Left cardiac atrium (tissue), 4 donors: ENCODE measurements around the gene WFS1. TPM values are rescaled to one million over a fixed set of nuclear protein-coding genes. Genes with fewer than 3 reads are reported as not detected.

Experiments
- ATAC-seq, 2 donors: fragments of 200-7000 bp; cut with Tn5 transposase; one replicate each; pipeline ENCODE4 v1.9.1; 2020; ENCODE audit warnings: mild to moderate bottlenecking in 2 of 2, moderate library complexity in 2 of 2
- DNase-seq: peaks from one replicate; pipeline ENCODE4 v3.0.0-alpha.2; 2020
- intact Hi-C, 2 donors: fragments of 100-400 bp; cut with DNase I; formaldehyde crosslinking; loops; one replicate each; pipeline versions ENCODE4 v1.14.1 to v1.15.1; 2022 to 2023
- long read RNA-seq: library from polyadenylated mRNA; unstranded; transcript quantifications from one replicate; pipeline ENCODE4 v2.0.0, GENCODE V29; 2021
- total RNA-seq, 2 donors: library from RNA; stranded (reverse); fragmentation: NEBNext Ultra II Directional; extraction: Animal tissue kit (Norgen Biotek cat#: 25700); gene quantifications; one replicate each; pipeline ENCODE4 v1.2.1, GENCODE V29; 2021
- donor health status: DM: no; HTN: yes; CAD: no.
- donor health status: DM: no; HTN: yes; CAD: no; lungs with severe emphysema.
- donor health status: DM: yes; HTN: yes; CAD: no.
- donor health status: Dilated cardiomyopathy.

Gene WFS1, protein sequence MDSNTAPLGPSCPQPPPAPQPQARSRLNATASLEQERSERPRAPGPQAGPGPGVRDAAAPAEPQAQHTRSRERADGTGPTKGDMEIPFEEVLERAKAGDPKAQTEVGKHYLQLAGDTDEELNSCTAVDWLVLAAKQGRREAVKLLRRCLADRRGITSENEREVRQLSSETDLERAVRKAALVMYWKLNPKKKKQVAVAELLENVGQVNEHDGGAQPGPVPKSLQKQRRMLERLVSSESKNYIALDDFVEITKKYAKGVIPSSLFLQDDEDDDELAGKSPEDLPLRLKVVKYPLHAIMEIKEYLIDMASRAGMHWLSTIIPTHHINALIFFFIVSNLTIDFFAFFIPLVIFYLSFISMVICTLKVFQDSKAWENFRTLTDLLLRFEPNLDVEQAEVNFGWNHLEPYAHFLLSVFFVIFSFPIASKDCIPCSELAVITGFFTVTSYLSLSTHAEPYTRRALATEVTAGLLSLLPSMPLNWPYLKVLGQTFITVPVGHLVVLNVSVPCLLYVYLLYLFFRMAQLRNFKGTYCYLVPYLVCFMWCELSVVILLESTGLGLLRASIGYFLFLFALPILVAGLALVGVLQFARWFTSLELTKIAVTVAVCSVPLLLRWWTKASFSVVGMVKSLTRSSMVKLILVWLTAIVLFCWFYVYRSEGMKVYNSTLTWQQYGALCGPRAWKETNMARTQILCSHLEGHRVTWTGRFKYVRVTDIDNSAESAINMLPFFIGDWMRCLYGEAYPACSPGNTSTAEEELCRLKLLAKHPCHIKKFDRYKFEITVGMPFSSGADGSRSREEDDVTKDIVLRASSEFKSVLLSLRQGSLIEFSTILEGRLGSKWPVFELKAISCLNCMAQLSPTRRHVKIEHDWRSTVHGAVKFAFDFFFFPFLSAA
- 10 to 100 TPM; 66.0 to 68.0 TPM for total RNA-seq
- long read RNA-seq, transcript WFS1-202 (8 exons, 3,255 nt) = minor isoform, 18 of 152 reads
- long read RNA-seq, transcript WFS1-201 (8 exons, 3,640 nt) = major isoform, 39 of 152 reads
- long read RNA-seq, partial matches to known transcripts = 86 of 152 reads
- long read RNA-seq, other reads (novel, unspliced or antisense) = 4 of 152 reads

DNA sequence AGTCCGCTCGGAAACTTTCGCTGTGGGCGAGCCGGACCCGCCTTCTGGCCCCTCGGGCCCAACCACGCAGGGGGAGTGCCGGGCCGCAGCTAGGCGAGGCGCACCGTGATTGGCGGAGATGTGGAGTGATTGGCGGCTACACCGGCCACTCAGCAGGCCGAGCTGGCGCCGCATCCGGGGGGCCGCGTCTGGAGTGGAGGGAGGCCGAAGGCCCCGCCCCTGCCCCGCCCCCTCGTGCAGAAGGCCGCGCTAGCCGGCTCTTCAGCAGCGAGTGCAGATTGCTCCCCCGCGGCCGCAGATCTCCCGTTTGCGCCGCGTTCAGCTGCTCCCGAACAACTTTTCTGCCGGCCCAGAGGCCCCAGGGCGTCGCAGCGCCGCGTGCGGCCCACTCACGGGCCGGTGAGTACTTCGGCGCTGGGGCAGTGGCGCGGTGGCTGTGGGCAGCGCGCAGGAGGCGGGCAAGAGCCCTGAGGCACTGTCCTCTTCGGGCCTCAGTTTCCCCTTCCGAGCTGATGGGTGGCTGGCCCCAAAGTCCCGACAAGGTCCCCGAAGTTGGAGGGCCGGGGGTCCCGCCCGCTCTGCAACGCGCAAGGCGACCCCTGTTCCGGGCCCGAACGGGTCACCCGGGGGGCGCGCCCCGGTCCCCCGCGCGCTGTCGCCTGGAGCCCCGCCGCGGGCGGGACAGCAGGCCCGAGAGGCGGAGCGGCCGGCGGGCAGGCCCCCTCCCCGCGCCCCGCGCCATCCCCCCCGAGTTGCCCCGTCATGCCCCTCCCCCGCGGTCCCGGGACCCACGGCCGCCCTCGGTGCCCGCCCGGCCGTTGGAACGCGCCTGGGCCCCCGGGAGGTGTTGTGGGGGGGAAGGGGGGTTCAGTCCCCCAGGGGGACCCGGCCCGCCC lies at the start of gene WFS1:
WFS1 (plus strand) TSS at position 235 of the 896 bp plus-strand sequence. CDS start 7,606 bp downstream, outside the sequence.
- DNase-seq (peak; percentile 99), ATAC-seq (peak; percentile 98 to 99)
- intact Hi-C loops = loop anchor here in 1 of 2 donors (5.0 kb wide), 1 partner anchor 37 kb away; no protein-coding TSS in a partner anchor

DNA sequence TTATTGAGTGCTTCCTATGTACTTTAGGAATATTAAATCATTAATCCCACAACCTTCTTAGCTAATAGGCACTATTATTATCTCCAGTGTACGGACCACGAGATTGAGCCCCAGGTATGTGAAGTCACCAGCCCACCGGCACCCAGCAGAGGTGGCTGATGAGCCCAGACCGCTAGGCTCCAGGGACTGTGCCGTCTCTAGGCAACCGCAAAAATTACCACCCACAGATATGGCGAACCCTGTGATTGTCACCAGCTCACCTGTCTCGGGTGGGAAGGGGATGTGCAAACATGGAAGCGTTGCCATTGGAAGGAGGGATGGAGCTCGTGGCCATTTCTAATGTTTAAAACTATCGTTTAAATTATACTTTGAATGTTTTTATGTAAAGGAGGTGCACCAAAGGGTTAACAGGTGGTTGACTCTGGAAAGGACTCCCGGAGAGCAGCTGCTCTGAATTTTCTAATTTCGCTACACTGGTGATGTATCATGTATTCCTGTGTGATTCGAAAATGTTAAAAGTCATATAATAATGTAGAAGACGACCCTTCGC lies 48.3 kb upstream of the WFS1 start:
- DNase-seq (no peak), ATAC-seq (no peak)
- intact Hi-C loops = no loop called here

DNA sequence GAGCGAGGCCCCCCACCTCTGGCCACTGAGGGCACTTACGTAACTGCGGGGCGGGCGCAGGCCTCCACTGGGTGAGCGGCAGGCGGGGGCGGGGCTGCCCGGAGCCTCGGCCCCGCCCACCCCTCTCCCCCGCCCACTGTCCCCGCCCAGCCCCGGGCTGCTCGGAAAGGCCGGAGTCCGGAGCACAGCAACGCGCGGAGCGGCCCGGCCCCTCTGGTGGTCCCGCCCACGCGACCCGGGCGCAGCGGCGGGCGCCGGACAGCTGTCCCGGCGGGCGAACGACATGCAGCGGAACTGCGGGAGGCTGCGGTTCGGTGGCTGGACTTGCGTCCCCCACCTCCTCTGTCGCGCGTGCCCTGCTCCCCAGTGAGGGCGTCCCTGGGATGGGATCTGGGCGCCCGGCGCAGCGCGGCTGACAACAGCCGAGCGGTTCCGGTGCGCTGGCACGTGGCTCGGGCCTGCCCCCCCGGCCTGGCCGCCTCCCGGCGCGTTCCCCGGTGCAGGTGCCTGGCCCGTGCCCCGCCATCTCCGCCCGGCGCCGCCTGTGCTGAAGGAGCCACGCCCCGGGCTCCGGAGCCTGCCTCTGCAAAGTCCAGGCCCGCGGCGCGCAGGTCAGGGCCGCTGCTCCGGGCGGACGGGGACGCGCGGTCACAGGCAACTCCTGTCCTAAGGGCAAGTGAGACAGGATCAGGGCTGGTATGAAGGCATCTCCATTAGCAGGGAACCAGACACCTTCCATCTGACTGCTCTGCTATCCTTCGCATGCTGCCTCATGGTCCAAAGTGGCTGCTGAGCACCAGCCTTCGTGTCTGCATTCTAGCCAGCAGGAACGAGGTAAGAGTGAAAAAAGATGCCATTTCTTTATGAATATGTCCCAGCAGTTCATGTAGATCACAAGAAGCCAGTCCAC lies 47.5 kb upstream of the WFS1 start:
- ATAC-seq (peak; percentile 93 to 94), DNase-seq (peak; percentile 63)
- intact Hi-C loops = no loop called here

DNA sequence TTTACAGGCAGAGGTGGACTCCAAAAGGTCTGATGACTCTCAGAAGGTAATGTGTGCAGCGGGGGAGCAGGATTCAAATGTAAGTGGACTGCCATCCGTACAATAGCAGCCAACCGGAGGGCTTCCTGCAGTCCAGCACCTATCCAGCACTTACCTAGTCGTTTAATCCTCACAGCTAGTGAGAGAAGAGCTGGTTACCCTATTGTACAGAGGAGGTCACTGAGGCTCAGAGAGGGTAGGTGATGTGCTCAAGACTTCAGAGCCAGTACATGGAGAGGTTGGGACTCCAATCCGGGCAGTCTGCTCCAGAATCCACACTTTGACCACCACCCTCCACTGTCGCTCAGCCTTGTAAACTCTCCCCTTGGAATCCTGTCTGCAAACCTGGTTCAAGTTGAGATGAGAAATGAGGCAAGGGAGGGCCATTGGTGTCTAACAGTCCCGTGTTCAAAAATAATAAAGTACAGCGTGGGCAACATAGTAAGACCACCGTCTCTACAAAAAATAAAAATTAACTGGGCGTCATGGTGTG lies 46.8 kb upstream of the WFS1 start:
- ATAC-seq (no peak), DNase-seq (no peak)
- intact Hi-C loops = no loop called here

DNA sequence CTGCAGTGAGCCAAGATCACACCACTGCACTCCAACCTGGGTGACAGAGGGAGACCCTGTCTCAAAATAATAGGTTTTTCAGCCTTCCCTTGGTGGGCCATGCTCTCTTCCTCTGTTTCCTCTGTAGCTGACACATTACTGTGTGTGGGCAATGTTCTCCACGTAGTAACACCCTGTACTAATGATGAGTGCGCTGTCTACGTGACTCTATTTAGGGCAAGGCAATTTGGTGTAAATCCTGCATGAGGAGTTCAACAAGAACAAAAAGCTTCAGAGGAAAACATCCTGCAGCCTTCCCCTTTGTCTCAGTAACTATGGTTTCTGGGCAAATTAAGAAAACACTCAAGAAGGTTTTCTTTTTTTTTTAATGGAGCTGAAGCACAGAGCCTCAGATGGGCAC lies 44.9 kb upstream of the WFS1 start:
- ATAC-seq = no peak
- DNase-seq = no peak
- intact Hi-C loops = no loop called here

DNA sequence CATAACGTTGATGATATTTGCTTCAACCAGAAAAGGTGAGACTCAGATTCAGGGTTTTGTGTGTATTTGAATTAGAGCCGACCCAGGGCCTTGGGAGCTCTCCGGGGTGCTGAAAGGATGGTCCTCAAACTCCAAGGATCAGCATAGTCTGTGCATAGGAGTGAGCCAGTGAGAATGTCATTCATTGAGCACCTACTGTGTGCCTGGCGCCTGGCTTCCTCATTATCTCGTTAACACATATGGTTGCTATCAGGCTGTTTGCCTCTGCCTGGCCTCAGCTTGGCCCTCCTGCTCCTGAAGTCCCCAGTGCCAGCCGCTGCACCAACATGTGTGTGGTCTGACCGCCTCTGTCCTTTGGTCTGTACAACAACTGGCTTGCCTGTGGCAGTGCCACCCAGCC lies 44.2 kb upstream of the WFS1 start:
- no peak for ATAC-seq
- intact Hi-C loops = no loop called here
- DNase-seq = no peak

DNA sequence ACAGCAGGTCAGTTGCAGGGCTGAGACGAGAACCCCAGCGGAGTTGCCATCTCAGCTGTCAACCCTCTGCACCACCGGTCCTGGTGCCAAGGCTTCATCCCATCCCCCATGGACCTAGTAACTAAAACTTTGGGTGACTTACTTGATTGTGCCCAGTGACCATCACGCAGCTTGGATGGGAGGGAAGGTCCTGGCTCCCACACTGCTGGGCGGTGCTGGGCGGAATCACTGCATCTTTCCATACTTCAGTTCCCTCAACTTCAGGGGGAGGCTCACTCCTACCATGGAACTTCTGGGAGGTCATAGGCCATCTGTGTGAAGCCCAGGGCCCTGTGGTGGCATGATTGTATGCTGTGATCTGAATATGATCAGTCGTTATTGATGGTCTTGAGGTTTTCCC lies 43.1 kb upstream of the WFS1 start:
- no peak for ATAC-seq
- intact Hi-C loops = no loop called here
- DNase-seq = no peak

DNA sequence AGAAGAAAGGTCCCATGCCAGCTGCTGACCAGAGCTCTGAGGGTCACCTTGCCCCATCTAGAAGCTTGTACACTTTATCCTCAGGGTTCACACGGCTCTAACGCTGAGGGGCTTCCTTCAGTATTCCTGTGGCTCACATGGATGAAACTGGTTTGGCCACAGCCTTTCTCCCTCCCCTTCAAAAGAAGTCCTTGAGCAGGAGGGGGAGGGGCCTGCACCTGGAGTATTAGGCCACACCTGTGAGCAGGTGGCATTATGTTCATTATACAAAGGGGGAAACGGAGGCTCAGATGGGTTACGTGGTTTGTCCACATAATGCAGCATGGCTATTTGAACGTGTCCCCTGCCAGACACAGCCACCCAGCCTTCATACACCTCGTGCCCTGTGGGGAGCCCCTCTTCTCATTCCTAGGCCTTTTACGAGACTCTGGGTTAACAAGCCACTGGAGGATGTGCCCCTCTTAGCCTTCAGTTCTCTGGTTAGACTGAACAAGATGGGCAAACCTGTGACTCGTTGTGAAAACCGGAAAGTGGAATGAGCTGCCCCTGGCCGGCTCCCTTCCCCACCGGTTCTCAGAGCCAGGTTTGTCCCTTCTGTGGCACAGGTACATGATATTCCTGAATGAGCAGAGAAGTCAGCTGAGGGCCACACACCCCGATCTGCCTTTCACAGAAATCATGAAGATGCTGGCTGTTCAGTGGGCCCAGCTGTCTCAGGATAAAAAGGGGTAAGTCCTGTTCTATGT lies 42.1 kb upstream of the WFS1 start:
- intact Hi-C loops = no loop called here
- ATAC-seq (no peak), DNase-seq (no peak)

DNA sequence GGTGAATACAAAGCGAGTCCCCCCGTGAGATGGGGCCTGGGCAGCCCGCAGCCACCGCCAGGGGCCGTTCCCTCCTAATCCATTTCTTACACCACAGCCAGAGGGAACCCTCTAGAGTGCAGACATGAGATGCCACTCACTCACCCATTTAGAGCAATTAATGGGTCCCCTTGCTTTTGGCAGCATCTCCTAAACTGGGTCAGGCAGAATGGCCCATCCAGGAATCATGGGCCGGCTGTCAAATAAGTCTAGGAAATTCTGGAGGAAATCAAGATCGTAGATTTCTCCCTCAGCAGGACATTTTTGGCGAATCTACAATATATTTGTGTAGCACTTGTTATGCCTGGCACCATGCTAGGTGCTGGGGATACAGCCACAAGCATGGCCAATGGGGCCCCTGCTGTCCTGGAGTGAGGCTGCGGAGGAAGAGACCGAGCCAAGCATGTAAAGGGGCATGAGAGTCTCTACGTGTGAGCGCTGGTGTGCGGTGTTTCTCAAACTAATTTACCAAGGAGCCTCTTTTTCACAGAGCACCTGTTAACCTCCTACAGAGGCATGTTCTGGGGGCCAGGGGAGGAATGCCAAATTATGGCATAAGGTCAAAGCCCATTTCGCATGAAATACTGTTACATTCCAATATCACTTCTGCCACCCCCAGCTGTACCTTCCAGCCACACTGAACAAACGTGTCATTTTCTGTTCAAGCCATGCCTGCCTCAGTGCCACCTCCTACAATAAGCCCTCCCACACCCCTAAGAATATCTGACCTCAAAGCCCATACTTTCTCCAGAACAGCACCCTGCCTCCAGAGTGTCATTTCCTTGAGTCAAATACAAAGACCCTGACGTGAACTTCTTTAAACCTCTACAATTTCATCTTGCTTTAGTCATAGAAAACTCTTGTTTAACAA lies 41.2 kb upstream of the WFS1 start:
- DNase-seq = no peak
- no peak for ATAC-seq
- intact Hi-C loops = no loop called here

DNA sequence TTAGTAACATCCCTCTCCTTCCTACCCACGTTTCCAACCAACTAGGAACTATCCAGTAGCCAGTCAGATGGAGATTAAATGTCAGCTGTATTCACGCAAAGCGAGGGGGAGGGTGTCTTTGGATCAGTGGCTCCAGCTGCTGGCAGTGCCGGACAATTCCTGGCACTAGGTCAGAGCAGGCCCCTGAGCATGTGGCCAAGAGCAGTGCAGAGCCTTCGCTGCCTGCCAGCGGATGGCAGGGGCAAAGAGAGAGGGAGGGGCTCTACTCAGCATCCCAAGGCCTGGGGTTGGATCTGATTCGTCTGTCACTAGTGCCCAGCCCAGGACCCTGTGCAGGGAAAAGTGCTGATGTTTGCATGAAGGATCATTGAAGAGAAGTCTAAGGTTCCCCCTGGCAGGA lies 40.6 kb upstream of the WFS1 start:
- DNase-seq (no peak), ATAC-seq (peak; percentile 51 to 74)
- intact Hi-C loops = no loop called here

DNA sequence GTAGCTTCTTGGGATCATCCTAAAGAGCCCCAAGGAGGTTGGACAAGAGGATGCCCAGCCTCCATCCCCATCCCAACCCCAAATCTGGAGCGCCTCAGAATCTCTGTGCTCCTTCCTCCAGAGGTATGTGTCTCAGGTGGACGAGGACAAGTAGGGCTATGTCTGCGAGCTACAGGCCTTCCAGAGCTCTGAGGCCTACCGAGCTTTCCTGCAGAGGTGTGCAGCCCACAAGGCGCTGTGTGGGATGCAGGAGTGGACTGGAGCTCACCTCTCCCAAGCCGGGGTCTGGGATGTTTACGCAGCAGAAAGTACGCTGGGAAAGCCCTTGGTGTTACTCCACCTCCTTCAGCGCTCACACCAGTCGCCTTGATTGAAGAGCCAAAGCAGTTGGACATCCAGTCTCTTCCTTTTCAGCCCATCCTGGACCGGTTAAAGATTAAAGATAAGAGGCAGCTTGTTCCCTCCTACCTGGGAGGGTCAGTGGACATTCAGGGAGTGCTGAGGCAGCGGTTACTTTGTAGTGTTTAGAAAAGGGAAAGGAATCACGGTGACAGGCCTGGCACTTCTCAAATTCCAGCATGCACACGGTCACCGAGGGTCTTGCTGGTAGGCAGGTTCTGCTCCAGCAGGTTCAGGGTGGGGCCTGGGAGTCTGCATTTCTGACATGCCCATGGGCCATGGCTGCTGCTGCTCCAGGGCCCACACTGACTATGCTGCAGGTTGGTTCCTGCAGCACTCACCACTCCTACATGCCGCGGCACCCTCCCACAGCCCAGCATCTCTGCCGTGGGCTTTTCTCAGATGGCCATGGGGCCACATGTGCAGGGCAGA lies 39.8 kb upstream of the WFS1 start:
- intact Hi-C loops = no loop called here
- no peak for ATAC-seq
- no peak for DNase-seq

DNA sequence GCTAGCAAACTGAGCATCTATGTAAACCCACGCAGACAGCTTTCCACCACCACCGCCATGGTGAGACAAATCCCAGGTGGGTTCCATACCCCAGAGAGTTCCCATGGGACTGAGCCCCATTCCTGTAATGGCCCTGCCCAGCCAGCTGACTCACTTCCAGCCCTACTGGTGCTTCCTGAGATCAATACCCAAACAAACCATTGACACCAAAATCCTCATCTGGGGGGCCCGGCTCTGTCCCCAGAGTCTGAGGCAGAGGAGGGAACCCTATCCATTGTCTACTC lies 39.2 kb upstream of the WFS1 start:
- intact Hi-C loops = no loop called here
- DNase-seq = no peak
- no peak for ATAC-seq

DNA sequence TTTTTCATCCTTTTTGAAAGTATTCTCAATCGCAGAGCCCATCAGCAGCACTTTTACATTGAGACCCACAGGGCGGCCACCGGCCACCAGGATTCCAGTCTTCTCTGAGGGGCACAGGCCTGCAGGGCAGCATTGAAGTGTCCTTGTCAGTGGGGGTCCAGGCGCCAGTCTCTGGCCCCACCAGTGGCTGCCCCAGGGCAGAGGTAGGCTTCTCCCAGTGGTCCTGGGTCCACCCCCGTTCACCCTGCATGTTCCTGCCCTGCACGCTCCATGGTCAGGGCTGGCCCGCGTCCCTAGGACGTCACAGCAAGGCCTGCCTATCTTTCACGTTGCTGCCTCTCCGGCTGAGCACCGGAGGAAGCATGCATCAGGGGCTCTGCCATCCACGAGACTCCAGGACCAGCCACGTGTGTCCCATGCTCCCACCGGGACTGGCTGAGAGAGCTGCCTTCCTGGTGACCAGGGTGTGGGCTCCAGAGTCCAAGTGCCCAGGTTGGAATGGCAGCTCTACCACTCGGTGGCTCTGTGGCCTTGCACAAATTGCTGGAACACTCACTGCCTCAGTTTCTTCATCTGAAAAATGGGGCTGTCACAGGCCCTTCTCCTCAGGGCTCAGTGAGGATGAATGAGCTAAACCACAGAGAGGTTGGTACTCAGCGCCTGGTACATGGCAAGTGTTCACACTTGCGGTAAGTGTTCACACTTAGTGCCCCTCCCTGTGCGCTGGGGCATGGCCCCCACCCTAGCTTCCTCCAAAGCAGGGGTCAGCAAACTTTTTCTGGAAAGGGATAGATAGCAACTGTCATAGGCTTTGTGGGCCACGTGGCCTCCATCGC lies 38.6 kb upstream of the WFS1 start:
- intact Hi-C loops = no loop called here
- ATAC-seq = no peak
- DNase-seq = no peak

DNA sequence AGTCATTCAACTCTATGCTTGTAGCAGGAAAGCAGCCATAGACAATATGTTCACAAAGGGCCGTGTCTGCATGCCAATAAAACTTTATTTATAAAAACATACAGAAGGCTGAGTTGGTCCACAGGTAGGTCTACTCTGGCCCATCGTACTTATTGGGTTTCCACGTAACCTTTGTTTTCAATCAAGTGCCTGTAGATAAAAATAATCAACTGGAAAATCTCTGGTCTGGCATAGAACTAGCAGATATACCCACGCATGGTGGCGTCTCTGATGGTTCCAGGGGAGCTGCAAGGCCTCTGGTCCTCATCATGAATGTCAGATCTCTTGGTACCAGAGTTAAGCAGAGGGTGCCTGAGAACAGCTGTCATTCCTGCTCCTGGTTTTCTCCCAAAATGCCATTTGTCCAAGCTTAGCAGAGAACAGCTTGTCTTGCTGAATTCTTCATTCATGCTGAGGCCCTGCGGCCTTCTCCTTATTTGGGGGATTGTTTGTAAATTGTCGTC lies 37.9 kb upstream of the WFS1 start:
- DNase-seq = no peak
- intact Hi-C loops = loop anchor here in 1 of 2 donors (2.0 kb wide), 1 partner anchor 61 kb away; no protein-coding TSS in a partner anchor
- ATAC-seq = no peak
